Nephron progenitor cell (in vitro differentiated cells): ENCODE measurements around the gene ALG14.
A peak's percentile ranks its signal among the peaks of the same experiment; 100 is the strongest.

Source experiments
- DNase-seq: peaks from one replicate; pipeline ENCODE4 v3.0.0; 2021
- H3K27ac Mint-ChIP-seq: 2 replicates; pipeline ENCODE4 v1.8.0; 2021; ENCODE audit warnings: mild to moderate bottlenecking, moderate library complexity, mixed read lengths
- H3K27me3 Mint-ChIP-seq: 2 replicates; pipeline ENCODE4 v1.8.0; 2021; ENCODE audit warnings: mild to moderate bottlenecking, low read depth, mixed read lengths; ENCODE audit not compliant: poor library complexity
- H3K36me3 Mint-ChIP-seq: 2 replicates; pipeline ENCODE4 v1.8.0; 2021; ENCODE audit warnings: low read depth, mixed read lengths
- H3K4me1 Mint-ChIP-seq: 2 replicates; pipeline ENCODE4 v1.8.0; 2021; ENCODE audit warnings: mixed read lengths
- H3K4me3 Mint-ChIP-seq: 2 replicates; pipeline ENCODE4 v1.8.0; 2021; ENCODE audit warnings: mild to moderate bottlenecking, moderate library complexity, mixed read lengths
- H3K9me3 Mint-ChIP-seq: 2 replicates; pipeline ENCODE4 v1.8.0; 2021; ENCODE audit warnings: mild to moderate bottlenecking, moderate library complexity, mixed read lengths
- TF ChIP-seq, protein P1 (sequence below): fragments of 200-600 bp; sonication (generic); IDR thresholded peaks from 2 replicates; pipeline ENCODE4 v1.5.0; 2021; ENCODE audit warnings: antibody characterized with exemption

The ALG14 gene

DNA sequence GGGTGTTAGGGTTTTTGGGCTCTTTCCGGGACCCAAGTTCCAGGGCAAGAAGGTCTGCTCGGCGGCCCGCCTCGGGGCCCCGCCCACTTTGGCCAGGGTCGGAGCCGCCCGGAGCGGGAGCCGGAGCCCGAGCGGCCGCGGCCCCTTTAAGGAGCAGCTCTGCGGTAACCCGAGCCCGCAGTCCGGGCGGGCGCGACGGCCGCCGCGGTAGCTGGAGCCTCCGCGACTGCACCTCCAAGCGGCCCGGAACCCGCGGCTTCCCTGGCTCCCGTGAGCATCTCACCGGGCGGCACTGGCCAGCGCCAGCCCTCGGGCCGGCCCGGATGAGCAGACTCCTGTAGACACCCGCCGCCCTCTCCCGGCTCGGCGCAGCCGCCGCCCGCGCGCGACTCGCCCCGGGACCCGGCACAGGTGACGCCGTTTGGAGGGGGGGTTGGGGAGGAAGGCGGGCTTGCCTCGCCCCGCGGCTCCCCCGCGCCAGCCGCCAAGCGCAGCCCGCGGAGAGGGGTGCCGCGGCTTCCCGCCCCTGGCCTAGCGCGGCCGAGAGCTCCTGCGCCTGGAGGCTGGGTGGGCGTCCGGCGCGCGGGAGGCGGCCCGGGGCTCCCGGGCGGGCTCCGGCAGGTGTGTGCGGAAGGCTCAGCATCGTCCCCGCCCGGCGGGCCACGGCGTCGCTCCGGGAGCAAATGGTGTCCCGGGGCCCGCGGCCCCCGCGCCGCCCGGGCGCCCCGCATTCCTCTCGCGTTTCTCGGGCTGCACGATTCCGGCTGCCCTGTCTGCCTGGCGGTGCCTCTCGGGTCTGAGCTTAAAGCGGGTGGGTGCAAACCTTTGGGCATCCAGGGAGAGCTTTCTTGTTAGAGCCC is 44.7 kb upstream of the ALG14 start, which contains the start of gene TLCD4:
TLCD4 (plus strand) TSS at position 149 of the 860 bp plus-strand sequence. CDS start 26,547 bp downstream, outside the sequence.
- Mint-ChIP-seq H3K27ac (no peak within 1 kb of the TSS), H3K4me1 (peaks cover 19% of the 10 kb centered on the region), H3K36me3 (no peaks in the 10 kb centered on the region), H3K4me3 (peak within 1 kb of the TSS; percentile 93), H3K27me3 (peaks cover 40% of the 10 kb centered on the region), H3K9me3 (no peaks in the 10 kb centered on the region)
- DNase-seq, result peak; percentile 82
- TF ChIP-seq, protein P1, sequence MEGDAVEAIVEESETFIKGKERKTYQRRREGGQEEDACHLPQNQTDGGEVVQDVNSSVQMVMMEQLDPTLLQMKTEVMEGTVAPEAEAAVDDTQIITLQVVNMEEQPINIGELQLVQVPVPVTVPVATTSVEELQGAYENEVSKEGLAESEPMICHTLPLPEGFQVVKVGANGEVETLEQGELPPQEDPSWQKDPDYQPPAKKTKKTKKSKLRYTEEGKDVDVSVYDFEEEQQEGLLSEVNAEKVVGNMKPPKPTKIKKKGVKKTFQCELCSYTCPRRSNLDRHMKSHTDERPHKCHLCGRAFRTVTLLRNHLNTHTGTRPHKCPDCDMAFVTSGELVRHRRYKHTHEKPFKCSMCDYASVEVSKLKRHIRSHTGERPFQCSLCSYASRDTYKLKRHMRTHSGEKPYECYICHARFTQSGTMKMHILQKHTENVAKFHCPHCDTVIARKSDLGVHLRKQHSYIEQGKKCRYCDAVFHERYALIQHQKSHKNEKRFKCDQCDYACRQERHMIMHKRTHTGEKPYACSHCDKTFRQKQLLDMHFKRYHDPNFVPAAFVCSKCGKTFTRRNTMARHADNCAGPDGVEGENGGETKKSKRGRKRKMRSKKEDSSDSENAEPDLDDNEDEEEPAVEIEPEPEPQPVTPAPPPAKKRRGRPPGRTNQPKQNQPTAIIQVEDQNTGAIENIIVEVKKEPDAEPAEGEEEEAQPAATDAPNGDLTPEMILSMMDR, result no peak

DNA sequence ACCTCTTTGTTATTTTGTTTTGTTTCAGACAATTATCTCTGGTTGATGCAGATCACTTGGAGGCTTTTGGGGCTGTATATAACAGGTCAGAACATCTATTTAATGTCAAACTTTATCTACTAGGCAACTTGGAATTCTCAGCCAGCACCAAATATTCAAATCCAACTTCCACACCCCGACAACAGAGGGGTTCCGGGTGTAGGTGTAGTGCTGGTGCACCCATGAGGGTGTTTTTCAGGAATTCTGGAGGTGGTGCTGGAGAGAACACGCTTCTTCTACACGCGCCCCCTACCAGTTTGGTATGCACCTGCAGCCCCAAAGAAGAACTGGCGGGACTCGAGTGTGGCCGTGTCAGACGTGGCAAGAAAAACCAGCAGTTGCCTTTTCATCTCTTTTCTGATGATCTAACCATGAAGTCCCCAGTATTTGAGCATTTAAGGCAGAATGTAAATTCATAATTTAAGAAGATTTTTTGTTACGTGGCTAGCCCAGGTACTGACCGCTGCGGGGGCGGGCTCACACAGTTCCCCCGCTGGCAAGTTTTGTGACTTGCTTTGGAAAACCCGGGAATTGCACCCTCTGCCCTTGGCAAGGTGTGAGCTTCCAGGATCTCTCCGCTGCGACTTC is 43.9 kb upstream of the ALG14 start:
- no peaks in the 10 kb centered on the region for H3K36me3 Mint-ChIP-seq
- TF ChIP-seq, protein P1, result peak; percentile 67
- peak; percentile 70 for DNase-seq
- no peak overlapping the region for H3K27ac Mint-ChIP-seq
- peaks cover 16% of the 10 kb centered on the region for H3K4me1 Mint-ChIP-seq
- H3K9me3 Mint-ChIP-seq, result no peaks in the 10 kb centered on the region
- H3K27me3 Mint-ChIP-seq, result peaks cover 41% of the 10 kb centered on the region
- H3K4me3 Mint-ChIP-seq, result peak overlapping the region; percentile 93

DNA sequence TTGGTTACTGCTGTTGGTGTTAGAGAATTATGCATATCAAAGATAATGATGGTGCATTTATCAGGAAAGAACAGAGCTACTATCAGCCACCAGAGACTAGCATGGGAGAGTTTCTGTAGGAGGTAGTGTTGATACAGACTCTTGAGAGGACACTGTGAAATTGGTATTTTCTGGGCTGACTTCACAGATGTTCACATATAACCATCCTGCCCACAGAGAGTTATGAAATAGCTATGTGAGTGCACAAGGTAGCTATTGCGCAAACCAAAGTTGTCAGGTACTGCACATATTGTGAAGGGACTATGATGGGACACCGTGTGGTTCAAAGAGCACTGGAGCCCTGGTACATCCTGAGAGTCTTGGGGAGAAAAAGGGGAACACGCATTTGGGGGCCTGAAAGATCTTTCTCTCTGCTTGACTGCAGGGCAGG is 43.0 kb upstream of the ALG14 start:
- DNase-seq, result no peak
- no peak overlapping the region for H3K4me3 Mint-ChIP-seq
- H3K9me3 Mint-ChIP-seq, result no peaks in the 10 kb centered on the region
- no peak overlapping the region for H3K27ac Mint-ChIP-seq
- H3K36me3 Mint-ChIP-seq, result no peaks in the 10 kb centered on the region
- H3K27me3 Mint-ChIP-seq, result peaks cover 40% of the 10 kb centered on the region
- TF ChIP-seq, protein P1, result no peak
- H3K4me1 Mint-ChIP-seq, result peaks cover 16% of the 10 kb centered on the region

DNA sequence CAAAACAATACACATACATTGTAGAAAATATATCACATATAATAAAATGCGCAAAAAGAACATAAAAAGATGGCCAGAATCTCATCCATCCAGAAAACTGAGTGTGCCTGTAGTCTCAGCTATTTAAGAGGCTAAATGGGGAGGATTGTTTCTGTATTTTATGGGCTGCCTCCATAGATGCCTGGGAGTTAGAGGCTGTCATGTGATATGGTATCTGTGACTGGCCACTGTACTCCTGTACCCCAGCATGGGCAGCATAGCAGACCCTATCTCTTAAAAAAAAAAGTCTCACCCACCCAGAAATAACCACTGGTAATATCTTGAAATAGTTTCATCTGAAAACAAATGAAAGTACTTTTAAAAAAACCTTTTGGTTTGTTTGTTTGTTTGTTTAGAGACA is 40.9 kb upstream of the ALG14 start:
- no peak for DNase-seq
- H3K27me3 Mint-ChIP-seq, result peaks cover 22% of the 10 kb centered on the region
- peaks cover 10% of the 10 kb centered on the region for H3K4me1 Mint-ChIP-seq
- no peak overlapping the region for H3K27ac Mint-ChIP-seq
- H3K36me3 Mint-ChIP-seq, result no peaks in the 10 kb centered on the region
- H3K9me3 Mint-ChIP-seq, result no peaks in the 10 kb centered on the region
- no peak overlapping the region for H3K4me3 Mint-ChIP-seq
- TF ChIP-seq, protein P1, result no peak

DNA sequence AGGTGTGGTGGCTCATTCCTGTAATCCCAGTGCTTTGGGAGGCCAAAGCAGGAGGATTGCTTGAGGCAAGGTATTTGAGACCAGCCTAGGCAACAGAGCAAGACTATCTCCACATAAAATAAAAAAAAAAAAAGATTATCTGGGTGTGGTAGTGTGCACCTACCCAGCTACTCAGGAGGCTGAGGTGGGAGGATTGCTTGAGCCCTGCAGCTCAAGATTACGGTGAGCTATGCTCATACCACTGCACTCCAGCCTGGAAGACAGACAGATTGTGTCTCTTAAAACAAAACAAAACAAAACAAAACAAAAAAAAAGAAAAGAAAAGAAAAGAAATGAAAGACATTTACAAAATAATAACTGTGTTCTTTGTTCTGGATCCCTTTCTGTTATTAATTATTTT is 38.3 kb upstream of the ALG14 start:
- DNase-seq, result no peak
- peaks cover 11% of the 10 kb centered on the region for H3K27me3 Mint-ChIP-seq
- TF ChIP-seq, protein P1, result no peak
- no peaks in the 10 kb centered on the region for H3K4me1 Mint-ChIP-seq
- no peak overlapping the region for H3K27ac Mint-ChIP-seq
- H3K9me3 Mint-ChIP-seq, result no peaks in the 10 kb centered on the region
- no peaks in the 10 kb centered on the region for H3K36me3 Mint-ChIP-seq
- H3K4me3 Mint-ChIP-seq, result no peak overlapping the region
